Neural cell (in vitro differentiated cells): Measurements from ENCODE around the gene NCS1.

Experiments used
- CTCF ChIP-seq: fragments of 450-650 bp; IDR thresholded peaks from 2 replicates; pipeline ENCODE4 v1.5.1; 2014; ENCODE audit warnings: antibody characterized with exemption, mild to moderate bottlenecking, moderate library complexity; ENCODE audit not compliant: poor library complexity, severe bottlenecking
- EP300 ChIP-seq: fragments of 450-650 bp; conservative IDR thresholded peaks from 2 replicates; pipeline ENCODE4 v1.6.1; 2014; ENCODE audit warnings: antibody characterized with exemption, mild to moderate bottlenecking, moderate library complexity; ENCODE audit not compliant: poor library complexity, severe bottlenecking
- EZH2 ChIP-seq: fragments of 200-600, 300-800 bp; shearing (Covaris generic), sonication (generic); IDR thresholded peaks from 2 replicates; pipeline ENCODE4 v1.6.1; 2014; ENCODE audit warnings: antibody characterized with exemption, low read length, borderline replicate concordance, mild to moderate bottlenecking; ENCODE audit not compliant: insufficient read depth, poor library complexity, severe bottlenecking
- RAD21 ChIP-seq: fragments of 450-650 bp; conservative IDR thresholded peaks from 2 replicates; pipeline ENCODE4 v1.6.1; 2014; ENCODE audit warnings: antibody characterized with exemption, mild to moderate bottlenecking, moderate library complexity
- REST ChIP-seq: IDR thresholded peaks from 2 replicates; pipeline ENCODE4 v1.6.1; 2012; ENCODE audit warnings: borderline replicate concordance
- SMC3 ChIP-seq: fragments of 450-650 bp; conservative IDR thresholded peaks from 2 replicates; pipeline ENCODE4 v1.6.1; 2014; ENCODE audit warnings: antibody characterized with exemption, mild to moderate bottlenecking, moderate library complexity; ENCODE audit not compliant: poor library complexity
- TAF1 ChIP-seq: IDR thresholded peaks from 2 replicates; pipeline ENCODE4 v1.6.1; 2012; ENCODE audit warnings: low read depth

GRCh38 chr9:130186051-130186450, 13.8 kb downstream of the NCS1 start:
- TF ChIP-seq RAD21: no peak
- no peak for TF ChIP-seq EP300
- no peak for TF ChIP-seq CTCF
- no peak for TF ChIP-seq REST
- TF ChIP-seq TAF1: no peak
- TF ChIP-seq EZH2: no peak
- no peak for TF ChIP-seq SMC3
